Muscle of arm (tissue), 14 donors: ENCODE data around the gene UFSP1. TPM values are rescaled to one million over a fixed set of nuclear protein-coding genes. Genes with fewer than 3 reads are reported as not detected.
"Not testable (repeated sequence)": the region's sequence is repeated elsewhere in the genome, so short reads cannot be mapped to it uniquely, and the experiment has no call there.

Source experiments
- DNase-seq: peaks from one replicate; pipeline ENCODE4 v3.0.0-alpha.2; 2013
- long read RNA-seq, 11 donors: transcript quantifications; one replicate each; lab custom pipeline, GENCODE V29; 2026
- polyA plus RNA-seq, 12 donors: library from polyadenylated mRNA; unstranded; fragments of 120-200 nt; gene quantifications; one replicate each; pipeline ENCODE4 v1.2.1, GENCODE V29; 2013; ENCODE audit not compliant: insufficient read length in 12 of 12

The UFSP1 gene
- polyA plus RNA-seq, result 1 to 10 TPM in 10 of 12 donors, not detected in 2; 1.4 to 3.4 (median 2.0) TPM
- long read RNA-seq, donor 1, result 0 reads
- long read RNA-seq, donor 2, partial matches to known transcripts, result 0 of 1 reads
- long read RNA-seq, donor 2, other reads (novel, unspliced or antisense), result 0 of 1 reads
- long read RNA-seq, donor 3, partial matches to known transcripts, result 0 of 2 reads
- long read RNA-seq, donor 3, other reads (novel, unspliced or antisense), result 0 of 2 reads
- long read RNA-seq, donor 4, partial matches to known transcripts, result 0 of 2 reads
- long read RNA-seq, donor 4, other reads (novel, unspliced or antisense), result 0 of 2 reads
- long read RNA-seq, donor 5, partial matches to known transcripts, result 0 of 3 reads
- long read RNA-seq, donor 5, other reads (novel, unspliced or antisense), result 0 of 3 reads
- long read RNA-seq, donor 6, partial matches to known transcripts, result 0 of 1 reads
- long read RNA-seq, donor 6, other reads (novel, unspliced or antisense), result 0 of 1 reads
- long read RNA-seq, donor 7, result 0 reads
- long read RNA-seq, donor 8, partial matches to known transcripts, result 0 of 1 reads
- long read RNA-seq, donor 8, other reads (novel, unspliced or antisense), result 0 of 1 reads
- long read RNA-seq, donor 9, partial matches to known transcripts, result 0 of 1 reads
- long read RNA-seq, donor 9, other reads (novel, unspliced or antisense), result 0 of 1 reads
- long read RNA-seq, donor 10, partial matches to known transcripts, result 0 of 2 reads
- long read RNA-seq, donor 10, other reads (novel, unspliced or antisense), result 0 of 2 reads
- long read RNA-seq, donor 11, partial matches to known transcripts, result 0 of 2 reads
- long read RNA-seq, donor 11, other reads (novel, unspliced or antisense), result 0 of 2 reads

- DNase-seq, result peak; percentile 68
Measured at GRCh38 chr7:100888988-100889750, at the start of gene UFSP1. Gene UFSP1, minus strand, starts transcription at chr7:100889715. Its CDS starts 444 bp downstream, at chr7:100889271.

GRCh38 chr7:100936167-100936566 is 46.7 kb upstream of the UFSP1 start:
- not testable (repeated sequence) for DNase-seq

GRCh38 chr7:100935381-100935780 is 45.9 kb upstream of the UFSP1 start:
- DNase-seq, result not testable (repeated sequence)

- no peak for DNase-seq
Measured at GRCh38 chr7:100933734-100934133, 44.2 kb upstream of the UFSP1 start.

DNA sequence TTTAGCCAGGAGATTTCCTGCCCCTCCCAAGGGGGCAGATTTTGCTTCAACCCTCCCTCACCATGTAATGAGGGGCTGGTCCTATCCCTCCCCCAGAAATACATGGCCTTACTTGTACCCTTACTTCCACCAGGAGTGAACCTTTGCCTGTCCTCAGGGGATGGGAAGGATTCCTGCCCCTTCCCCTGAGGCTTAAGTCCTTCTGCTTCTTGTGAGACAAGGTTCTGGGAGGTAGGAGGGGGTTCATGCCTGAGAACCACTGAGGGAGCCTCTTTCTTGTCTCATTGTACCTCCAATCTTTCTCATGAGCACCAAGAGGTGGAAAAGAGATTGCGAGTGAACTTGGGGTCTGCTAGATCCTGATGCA is 40.3 kb upstream of the UFSP1 start:
- DNase-seq, result no peak

DNA sequence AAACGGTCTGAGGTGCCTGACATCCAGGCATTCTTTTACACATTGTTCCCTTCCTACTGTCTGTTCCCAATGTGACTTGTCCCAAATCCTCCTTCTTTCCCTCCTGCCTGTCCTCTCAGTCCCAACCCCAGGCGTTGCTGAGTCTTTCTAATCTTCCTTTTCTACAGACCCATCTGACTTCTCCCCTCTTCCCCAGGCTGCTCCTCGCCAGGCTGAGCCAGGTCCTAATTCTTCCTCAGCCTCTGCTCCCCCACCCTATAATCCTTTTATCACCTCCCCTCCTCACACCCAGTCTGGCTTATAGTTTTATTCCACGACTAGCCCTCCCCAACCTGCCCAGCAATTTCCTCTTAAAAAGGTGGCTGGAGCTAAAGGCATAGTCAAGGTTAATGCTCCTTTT is 34.1 kb upstream of the UFSP1 start:
- DNase-seq, result not testable (repeated sequence)

- no peak for DNase-seq
Measured at GRCh38 chr7:100921039-100921438, 31.5 kb upstream of the UFSP1 start.

DNA sequence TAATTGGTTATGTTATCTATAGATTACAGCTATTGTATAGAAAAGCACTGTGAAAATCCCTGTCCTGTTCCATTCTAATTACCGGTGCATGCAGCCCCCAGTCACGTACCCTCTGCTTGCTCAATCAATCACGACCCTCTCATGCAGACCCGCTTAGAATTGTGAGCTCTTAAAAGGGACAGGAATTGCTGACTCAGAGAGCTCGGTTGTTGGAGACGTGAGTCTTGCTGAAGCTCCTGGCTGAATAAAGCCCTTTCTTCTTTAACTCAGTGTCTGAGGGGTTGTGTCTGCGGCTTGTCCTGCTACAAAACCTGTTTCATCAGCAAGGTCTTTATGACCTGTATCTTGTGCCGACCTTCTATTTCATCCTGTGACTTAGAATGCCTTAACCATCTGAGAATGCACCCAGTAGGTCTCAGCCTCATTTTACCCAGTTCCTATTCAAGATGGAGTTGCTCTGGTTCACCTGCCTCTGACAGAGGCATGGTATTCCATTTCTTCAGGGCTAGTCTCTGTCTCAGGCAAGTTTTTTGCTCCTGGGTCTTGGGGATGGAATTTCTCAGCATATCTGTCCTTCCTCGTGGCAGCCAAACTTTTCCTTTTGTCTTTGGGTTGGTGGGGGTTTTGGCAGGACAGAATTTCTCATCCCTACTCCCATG is 30.4 kb upstream of the UFSP1 start:
- not testable (repeated sequence) for DNase-seq

GRCh38 chr7:100919335-100919734 is 29.8 kb upstream of the UFSP1 start:
- not testable (repeated sequence) for DNase-seq

- DNase-seq, result no peak
Measured at GRCh38 chr7:100914879-100915447, 25.4 kb upstream of the UFSP1 start.

- DNase-seq, result no peak
Measured at GRCh38 chr7:100914208-100914878, 24.8 kb upstream of the UFSP1 start.

DNA sequence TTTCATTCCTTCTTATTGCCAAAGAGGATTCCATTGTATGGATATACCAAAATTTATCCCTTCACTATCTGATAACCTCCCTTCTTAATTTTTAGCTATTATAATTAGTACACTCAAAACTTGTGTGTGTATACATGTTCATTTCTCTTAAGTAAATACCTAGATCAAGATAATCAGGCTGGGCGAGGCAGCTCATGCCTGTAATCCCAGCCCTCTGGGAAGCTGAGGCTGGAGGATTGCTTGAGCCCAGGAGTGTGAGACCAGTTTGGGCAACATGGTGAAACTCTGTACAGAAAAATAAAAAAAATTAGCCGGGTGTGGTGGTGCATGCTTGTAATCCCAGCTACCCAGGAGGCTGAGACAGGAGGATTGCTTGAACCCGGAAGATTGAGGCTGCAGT is 22.0 kb upstream of the UFSP1 start:
- no peak for DNase-seq

DNA sequence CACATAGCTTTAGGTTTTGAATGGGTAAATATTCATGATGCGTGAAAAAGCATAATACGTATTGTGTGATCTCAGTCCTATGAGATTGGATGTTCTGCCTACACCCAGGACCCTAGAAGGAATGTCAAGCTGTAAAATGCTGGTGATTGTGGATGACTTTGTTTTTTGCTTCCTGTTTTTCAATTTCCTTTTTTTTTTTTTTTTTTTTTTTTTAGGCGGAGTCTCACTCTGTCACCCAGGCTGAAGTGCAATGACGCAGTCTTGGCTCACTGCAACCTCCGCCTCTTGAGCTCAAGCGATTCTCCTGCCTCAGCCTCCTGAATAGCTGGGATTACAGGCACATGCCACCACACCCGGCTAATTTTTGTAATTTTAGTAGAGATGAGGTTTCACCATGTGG is 20.9 kb upstream of the UFSP1 start:
- DNase-seq, result not testable (repeated sequence)

- DNase-seq, result no peak
Measured at GRCh38 chr7:100908512-100908911, 19.0 kb upstream of the UFSP1 start.

DNA sequence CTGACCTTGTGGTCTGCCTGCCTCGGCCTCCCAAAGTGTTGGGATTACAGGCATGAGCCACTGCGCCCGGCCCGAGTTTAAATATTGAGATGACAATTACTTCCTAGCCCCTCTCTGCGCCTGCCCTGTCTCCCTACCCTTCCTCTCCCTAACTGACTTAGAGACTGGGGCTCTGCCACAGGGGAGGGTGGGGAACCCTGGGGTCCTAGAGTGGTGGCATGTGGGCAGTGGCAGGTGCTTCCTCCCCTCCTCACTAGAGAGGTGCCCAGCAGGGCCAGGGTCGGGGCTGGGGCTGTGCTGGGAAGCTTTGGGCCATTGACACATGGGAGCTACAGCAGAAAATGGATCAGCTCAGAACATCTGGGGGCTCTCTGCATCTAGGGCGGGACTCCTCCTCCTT is 13.1 kb upstream of the UFSP1 start:
- DNase-seq, result no peak

DNA sequence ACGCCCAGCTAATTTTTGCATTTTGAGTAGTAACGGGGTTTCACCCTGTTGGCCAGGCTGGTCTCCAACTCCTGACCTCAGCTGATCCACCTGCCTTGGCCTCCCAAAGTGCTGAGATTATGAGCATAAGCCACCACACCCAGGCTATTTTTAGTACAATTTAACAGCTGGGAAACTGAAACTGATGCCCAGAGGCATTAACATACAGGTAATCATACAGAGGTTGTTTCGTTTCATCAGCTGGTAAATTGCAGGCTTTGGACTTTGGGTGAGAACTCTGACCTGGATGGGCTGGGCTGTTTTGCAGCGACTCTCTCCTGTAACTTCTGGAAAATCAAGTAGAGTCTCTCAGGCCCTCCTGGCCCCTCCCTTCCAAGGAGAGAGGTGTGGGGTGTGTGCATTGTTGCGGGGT is 12.4 kb upstream of the UFSP1 start:
- DNase-seq, result no peak

DNA sequence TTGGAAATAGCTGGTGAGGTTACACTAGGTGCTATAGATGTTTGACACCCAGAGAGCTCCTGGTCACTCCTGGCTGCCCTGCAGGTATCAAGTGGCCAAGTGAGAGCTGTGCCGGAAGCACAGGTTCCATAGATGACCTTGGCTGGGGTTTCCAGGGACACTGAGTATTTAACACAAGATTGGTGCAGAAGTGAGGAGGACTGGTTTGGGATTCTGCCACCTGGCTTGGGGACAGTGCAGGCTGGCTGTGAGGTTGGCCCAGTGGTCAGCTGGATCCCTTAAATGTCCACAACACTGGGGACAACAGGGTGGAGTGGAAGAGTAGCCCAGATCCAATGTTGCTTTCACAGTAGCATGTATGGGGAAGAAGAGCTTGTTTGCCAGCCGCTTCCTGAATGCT is 11.5 kb upstream of the UFSP1 start:
- DNase-seq, result no peak

DNA sequence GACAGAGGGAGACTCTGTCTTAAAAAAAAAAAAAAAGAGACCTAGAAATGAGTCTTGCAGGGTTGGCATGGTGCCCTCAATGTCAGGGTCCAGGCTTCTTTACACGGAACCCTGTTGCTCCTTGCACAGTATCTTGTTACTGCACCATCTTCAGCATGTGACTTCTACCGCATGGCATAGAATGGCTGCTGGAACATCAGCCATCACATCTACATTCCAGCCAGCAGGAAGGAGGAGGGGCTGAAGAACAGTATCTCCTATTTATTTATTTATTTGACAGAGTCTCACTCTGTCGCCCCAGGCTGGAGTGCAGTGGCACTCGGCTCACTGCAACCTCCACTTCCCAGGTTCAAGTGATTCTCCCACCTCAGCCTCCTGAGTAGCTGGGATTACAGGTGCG is 9.9 kb upstream of the UFSP1 start:
- no peak for DNase-seq

DNA sequence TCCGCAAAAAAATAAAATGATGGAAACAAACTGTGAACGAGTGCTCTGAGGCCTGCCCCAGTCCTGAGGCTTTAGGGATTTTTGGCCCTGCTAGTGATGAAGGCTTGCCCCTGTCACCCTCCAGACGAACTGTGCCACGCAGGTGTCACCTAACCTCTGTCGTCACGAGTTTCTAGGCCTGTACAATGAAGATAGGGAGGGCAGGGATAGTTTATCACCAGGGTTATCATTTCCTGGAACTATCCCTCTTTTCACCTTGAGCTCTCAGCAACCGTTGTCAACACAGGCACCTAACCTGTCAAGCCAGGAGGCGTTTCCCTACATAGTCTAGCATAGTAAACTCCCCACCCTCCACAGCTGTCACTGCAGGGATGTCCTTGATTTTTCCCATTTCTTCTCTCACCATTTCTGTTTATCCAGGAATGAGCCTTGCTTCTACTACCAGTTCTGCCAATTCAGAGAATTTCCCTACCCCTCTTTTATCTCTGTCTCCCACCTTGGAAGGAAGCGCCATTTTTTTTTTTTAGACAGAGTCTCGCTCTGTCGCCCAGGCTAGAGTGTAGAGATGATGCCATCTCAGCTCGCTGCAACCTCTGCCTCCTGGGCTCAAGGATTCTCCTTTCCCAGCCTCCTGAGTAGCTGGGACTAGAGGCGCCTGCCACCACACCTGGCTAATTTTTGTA is 8.4 kb upstream of the UFSP1 start:
- no peak for DNase-seq
